Neural cell (in vitro differentiated cells): ENCODE results near the gene PPP6C.

Experiments used
- EP300 ChIP-seq: fragments of 450-650 bp; conservative IDR thresholded peaks from 2 replicates; pipeline ENCODE4 v1.6.1; 2014; ENCODE audit warnings: antibody characterized with exemption, mild to moderate bottlenecking, moderate library complexity; ENCODE audit not compliant: poor library complexity, severe bottlenecking
- POLR2AphosphoS5 ChIP-seq: IDR thresholded peaks from 2 replicates; pipeline ENCODE4 v1.6.1; 2012
- RAD21 ChIP-seq: fragments of 450-650 bp; conservative IDR thresholded peaks from 2 replicates; pipeline ENCODE4 v1.6.1; 2014; ENCODE audit warnings: antibody characterized with exemption, mild to moderate bottlenecking, moderate library complexity
- TAF1 ChIP-seq: IDR thresholded peaks from 2 replicates; pipeline ENCODE4 v1.6.1; 2012; ENCODE audit warnings: low read depth
- TF ChIP-seq, protein P1 (sequence below): fragments of 450-650 bp; IDR thresholded peaks from 2 replicates; pipeline ENCODE4 v1.5.1; 2014; ENCODE audit warnings: antibody characterized with exemption, mild to moderate bottlenecking, moderate library complexity; ENCODE audit not compliant: poor library complexity, severe bottlenecking

DNA sequence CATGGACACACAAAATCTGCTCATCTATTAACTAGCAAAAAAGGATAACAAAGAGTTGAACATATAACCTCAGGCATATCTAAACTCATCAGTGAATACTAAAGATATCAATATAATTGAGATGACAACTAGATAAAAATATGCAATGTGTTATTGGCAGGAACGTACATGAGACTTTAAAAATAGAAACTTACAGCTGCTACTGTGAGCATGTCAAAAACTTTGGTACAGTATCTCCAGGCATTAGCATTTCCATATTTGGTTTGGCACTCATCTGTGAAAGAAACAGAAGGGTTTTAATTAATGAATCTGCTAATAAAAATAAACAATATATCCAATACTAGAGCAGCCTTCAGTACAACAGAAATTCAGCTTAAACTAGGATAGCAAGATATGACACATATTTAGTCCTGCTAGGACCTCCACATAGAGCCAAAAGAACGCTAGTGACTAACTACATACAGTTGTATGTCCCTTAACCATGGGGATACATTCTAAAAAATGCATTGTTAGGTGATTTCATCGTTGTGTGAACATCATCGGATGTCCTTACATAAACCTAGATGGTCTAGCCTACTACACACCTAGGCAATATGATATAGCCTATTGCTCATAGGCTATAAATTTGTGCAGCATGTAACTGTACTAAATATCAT lies 35.8 kb downstream of the PPP6C start:
- TF ChIP-seq TAF1 = no peak
- no peak for TF ChIP-seq EP300
- no peak for TF ChIP-seq RAD21
- no peak for TF ChIP-seq POLR2AphosphoS5
- TF ChIP-seq, protein P1, sequence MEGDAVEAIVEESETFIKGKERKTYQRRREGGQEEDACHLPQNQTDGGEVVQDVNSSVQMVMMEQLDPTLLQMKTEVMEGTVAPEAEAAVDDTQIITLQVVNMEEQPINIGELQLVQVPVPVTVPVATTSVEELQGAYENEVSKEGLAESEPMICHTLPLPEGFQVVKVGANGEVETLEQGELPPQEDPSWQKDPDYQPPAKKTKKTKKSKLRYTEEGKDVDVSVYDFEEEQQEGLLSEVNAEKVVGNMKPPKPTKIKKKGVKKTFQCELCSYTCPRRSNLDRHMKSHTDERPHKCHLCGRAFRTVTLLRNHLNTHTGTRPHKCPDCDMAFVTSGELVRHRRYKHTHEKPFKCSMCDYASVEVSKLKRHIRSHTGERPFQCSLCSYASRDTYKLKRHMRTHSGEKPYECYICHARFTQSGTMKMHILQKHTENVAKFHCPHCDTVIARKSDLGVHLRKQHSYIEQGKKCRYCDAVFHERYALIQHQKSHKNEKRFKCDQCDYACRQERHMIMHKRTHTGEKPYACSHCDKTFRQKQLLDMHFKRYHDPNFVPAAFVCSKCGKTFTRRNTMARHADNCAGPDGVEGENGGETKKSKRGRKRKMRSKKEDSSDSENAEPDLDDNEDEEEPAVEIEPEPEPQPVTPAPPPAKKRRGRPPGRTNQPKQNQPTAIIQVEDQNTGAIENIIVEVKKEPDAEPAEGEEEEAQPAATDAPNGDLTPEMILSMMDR = no peak
